Liver (tissue), 9 donors: ENCODE measurements around the gene MSL1. TPM values are rescaled to one million over a fixed set of nuclear protein-coding genes. Genes with fewer than 3 reads are reported as not detected.

Source experiments
- DNase-seq: peaks from one replicate; pipeline ENCODE4 v3.0.0-alpha.2; 2017; ENCODE audit warnings: low spot score
- H3K27ac ChIP-seq, 2 donors: one replicate each; pipeline ENCODE4 v1.7.0; 2013; ENCODE audit warnings: inconsistent platforms in 2 of 2, low read length in 2 of 2, control low read depth in 1 of 2, low read depth in 1 of 2, mild to moderate bottlenecking in 1 of 2
- H3K27me3 ChIP-seq, 4 donors: one replicate each; pipeline versions ENCODE4 v1.6.1 to v1.7.0; 2013; ENCODE audit warnings: low read length in 3 of 4, inconsistent platforms in 1 of 4, mild to moderate bottlenecking in 1 of 4, moderate library complexity in 1 of 4; ENCODE audit not compliant: control insufficient read depth in 4 of 4, insufficient read depth in 4 of 4
- H3K36me3 ChIP-seq, 4 donors: one replicate each; pipeline versions ENCODE4 v1.6.1 to v1.7.0; 2013; ENCODE audit warnings: low read length in 3 of 4, mild to moderate bottlenecking in 3 of 4, low read depth in 1 of 4, moderate library complexity in 1 of 4; ENCODE audit not compliant: control insufficient read depth in 4 of 4, insufficient read depth in 3 of 4
- H3K4me1 ChIP-seq, 4 donors: one replicate each; pipeline versions ENCODE4 v1.6.1 to v1.7.0; 2013; ENCODE audit warnings: low read length in 3 of 4, mild to moderate bottlenecking in 3 of 4, moderate library complexity in 1 of 4; ENCODE audit not compliant: control insufficient read depth in 4 of 4, insufficient read depth in 4 of 4
- H3K4me3 ChIP-seq, 3 donors: one replicate each; pipeline versions ENCODE4 v1.6.1 to v1.7.0; 2013; ENCODE audit warnings: low read length in 3 of 3, control low read depth in 1 of 3, low read depth in 1 of 3, mild to moderate bottlenecking in 1 of 3
- H3K9ac ChIP-seq, 2 donors: one replicate each; pipeline ENCODE4 v1.7.0; 2013; ENCODE audit warnings: low read length in 2 of 2, mild to moderate bottlenecking in 2 of 2, moderate library complexity in 2 of 2, control low read depth in 1 of 2, low read depth in 1 of 2
- H3K9me3 ChIP-seq, 4 donors: one replicate each; pipeline versions ENCODE4 v1.6.1 to v1.7.0; 2013; ENCODE audit warnings: low read length in 3 of 4; ENCODE audit not compliant: control insufficient read depth in 4 of 4
- ATF3 ChIP-seq: IDR thresholded peaks from 2 replicates; pipeline ENCODE4 v1.6.1; 2016; ENCODE audit warnings: antibody characterized with exemption
- CTCF ChIP-seq: fragments of 150-350 bp; IDR thresholded peaks from 2 replicates; pipeline ENCODE4 v1.5.1; 2017; ENCODE audit warnings: improper control_type of control experiment, low read depth, low read length; ENCODE audit not compliant: missing input control
- FOXA1 ChIP-seq: IDR thresholded peaks from 2 replicates; pipeline ENCODE4 v1.6.1; 2016; ENCODE audit warnings: antibody characterized with exemption
- GABPA ChIP-seq, 2 donors: IDR thresholded peaks in 1 of 2; conservative IDR thresholded peaks in 1 of 2; 2 replicates each; pipeline ENCODE4 v1.6.1; 2016; ENCODE audit warnings: antibody characterized with exemption in 2 of 2, mild to moderate bottlenecking in 1 of 2, moderate library complexity in 1 of 2
- HNF4A ChIP-seq, 2 donors: conservative IDR thresholded peaks; 2 replicates each; pipeline ENCODE4 v1.6.1; 2016; ENCODE audit warnings: antibody characterized with exemption in 2 of 2, mild to moderate bottlenecking in 2 of 2
- HNF4G ChIP-seq: IDR thresholded peaks from 2 replicates; pipeline ENCODE4 v1.6.1; 2016; ENCODE audit warnings: antibody characterized with exemption
- MAX ChIP-seq: IDR thresholded peaks from 2 replicates; pipeline ENCODE4 v1.6.1; 2016; ENCODE audit warnings: antibody characterized with exemption
- NR2F2 ChIP-seq: IDR thresholded peaks from 2 replicates; pipeline ENCODE4 v1.6.1; 2016; ENCODE audit warnings: antibody characterized with exemption
- REST ChIP-seq: IDR thresholded peaks from 2 replicates; pipeline ENCODE4 v1.6.1; 2016; ENCODE audit warnings: antibody characterized with exemption, mild to moderate bottlenecking
- RXRA ChIP-seq, 2 donors: IDR thresholded peaks; 2 replicates each; pipeline ENCODE4 v1.6.1; 2017 to 2018; ENCODE audit warnings: antibody characterized with exemption in 2 of 2, mild to moderate bottlenecking in 1 of 2
- SP1 ChIP-seq: IDR thresholded peaks from 2 replicates; pipeline ENCODE4 v1.6.1; 2018; ENCODE audit warnings: antibody characterized with exemption, mild to moderate bottlenecking
- TAF1 ChIP-seq: conservative IDR thresholded peaks from 2 replicates; pipeline ENCODE4 v1.6.1; 2016; ENCODE audit warnings: antibody characterized with exemption, mild to moderate bottlenecking
- YY1 ChIP-seq: IDR thresholded peaks from 2 replicates; pipeline ENCODE4 v1.6.1; 2016; ENCODE audit warnings: antibody characterized with exemption, mild to moderate bottlenecking
- ZBTB33 ChIP-seq: IDR thresholded peaks from 2 replicates; pipeline ENCODE4 v1.6.1; 2016; ENCODE audit warnings: antibody characterized with exemption
- WGBS: extraction: QIAGEN DNeasy Blood & Tissue Kit; methylation state at CpG from one replicate; pipeline ENCODE4 v1.1.7; 2013; 5-methylcytosine and 5-hydroxymethylcytosine counted together
- polyA plus RNA-seq, 2 donors: library from polyadenylated mRNA; stranded (reverse) in 1 of 2; unstranded in 1 of 2; fragments of 200-250 nt in 1 of 2; fragments of >200 nt in 1 of 2; fragmentation: Nextera tagmentation in 1 of 2; extraction: Ambion mirVana in 1 of 2; gene quantifications; one replicate each; pipeline versions ENCODE4 v1.2.1 to v1.2.3, GENCODE V29; 2013 to 2015
- total RNA-seq, 2 donors: library from RNA; depleted of rRNA; stranded (reverse); fragments of >200 nt; gene quantifications; one replicate each; pipeline ENCODE4 v1.2.3, GENCODE V29; 2014
- donor health status: healthy.
- donor health status: healthy.
- donor health status: healthy.
- donor health status: healthy.
- donor health status: healthy.

MSL1 gene
- total and polyA plus RNA-seq, 4 donors = 7.9 to 43.7 (median 23.6) TPM

- no peak overlapping the region for H3K4me3 ChIP-seq
- H3K9me3 ChIP-seq = no peaks in the 10 kb centered on the region
- H3K27ac ChIP-seq = no peak overlapping the region
- peaks cover 0 to 5% (median 0%) of the 10 kb centered on the region in 4 donors for H3K4me1 ChIP-seq
- no peak for DNase-seq
- no peak overlapping the region for H3K9ac ChIP-seq
- TF ChIP-seq ZBTB33 (no peak), HNF4G (no peak), HNF4A (conservative IDR thresholded peaks at IDR 0.05) (no peak), SP1 (no peak), GABPA (IDR thresholded peaks at IDR 0.05 in 1 of 2, conservative IDR thresholded peaks at IDR 0.05 in 1 of 2) (no peak), TAF1 (no peak), CTCF (no peak), NR2F2 (no peak), REST (no peak), MAX (no peak), ATF3 (no peak), FOXA1 (no peak), RXRA (IDR thresholded peaks at IDR 0.05) (no peak)
- H3K36me3 ChIP-seq = peaks cover 8 to 28% (median 17%) of the 10 kb centered on the region in 4 donors
- WGBS = 96% methylated on average over 3 of the region's 3 CpGs
- H3K27me3 ChIP-seq = no peaks in the 10 kb centered on the region
These were observed 26.8 kb downstream of the MSL1 start for GRCh38 chr17:40148527-40148926.

- no peak overlapping the region for H3K4me3 ChIP-seq
- WGBS = 84% methylated on average over 4 of the region's 4 CpGs
- no peak for TF ChIP-seq REST
- no peak for TF ChIP-seq YY1
- peaks cover 0 to 5% (median 0%) of the 10 kb centered on the region in 4 donors for H3K4me1 ChIP-seq
- H3K36me3 ChIP-seq = peaks cover 8 to 28% (median 18%) of the 10 kb centered on the region in 4 donors
- H3K9me3 ChIP-seq = no peaks in the 10 kb centered on the region
- no peaks in the 10 kb centered on the region for H3K27me3 ChIP-seq
- DNase-seq = no peak
- no peak overlapping the region for H3K27ac ChIP-seq
- H3K9ac ChIP-seq = no peak overlapping the region
These were observed 28.5 kb downstream of the MSL1 start for GRCh38 chr17:40150276-40150675.
